K562 (cell line): ENCODE data around the gene TPI1.

ENCODE experiments used
- CEBPG ChIP-seq, 3 experiments: fragments of 200-800 bp in 1 of 3; sonication (Bioruptor generic) in 1 of 3; sonication (generic) in 1 of 3; formaldehyde crosslinking in 1 of 3; IDR thresholded peaks in 2 of 3; conservative IDR thresholded peaks in 1 of 3; 2 replicates each; pipeline versions ENCODE4 v1.6.1 to v1.8.0; 2016 to 2022; ENCODE audit warnings: missing compliant biosample characterization in 2 of 3, missing genetic modification characterization in 2 of 3, mild to moderate bottlenecking in 1 of 3, missing genetic modification reagents in 1 of 3
- CTCF ChIP-seq, 3 experiments: IDR thresholded peaks in 2 of 3; conservative IDR thresholded peaks in 1 of 3; 2 replicates each; pipeline ENCODE4 v1.5.1; 2011 to 2012; ENCODE audit warnings: low read length in 3 of 3, mild to moderate bottlenecking in 3 of 3, control low read depth in 2 of 3, improper control_type of control experiment in 1 of 3, inconsistent platforms in 1 of 3, low read depth in 1 of 3, mixed read lengths in 1 of 3, moderate library complexity in 1 of 3; ENCODE audit not compliant: insufficient read depth in 2 of 3
- CUX1 ChIP-seq: fragments of 200-800 bp; sonication (Bioruptor generic); IDR thresholded peaks from 2 replicates; pipeline ENCODE4 v1.6.1; 2016; ENCODE audit warnings: missing genetic modification characterization, missing compliant biosample characterization
- NFATC3 ChIP-seq: fragments of 450-650 bp; IDR thresholded peaks from 2 replicates; pipeline ENCODE4 v1.6.1; 2017; ENCODE audit warnings: mild to moderate bottlenecking
- ZBTB7A ChIP-seq: IDR thresholded peaks from 2 replicates; pipeline ENCODE4 v1.6.1; 2011; ENCODE audit warnings: low read depth, mild to moderate bottlenecking, low read length, moderate library complexity, borderline replicate concordance; ENCODE audit not compliant: control insufficient read depth

- TF ChIP-seq ZBTB7A (no peak), CUX1 (no peak), NFATC3 (no peak), CTCF (IDR thresholded peaks at IDR 0.05 in 2 of 3, conservative IDR thresholded peaks at IDR 0.05 in 1 of 3; ENCODE audit: insufficient read depth in 2 of 3, low read depth in 1 of 3, low read length in 3 of 3) (no peak), CEBPG (CRISPR knock-in tag; IDR thresholded peaks at IDR 0.05) (no peak), CEBPG (tag; conservative IDR thresholded peaks at IDR 0.05 in 1 of 2, IDR thresholded peaks at IDR 0.05 in 1 of 2) (no peak)
Observed at GRCh38 chr12:6863033-6863432, 4.3 kb upstream of the TPI1 start.
